GM23248 (cell line): ENCODE measurements around the gene TAS2R20. TPM values are rescaled to one million over a fixed set of nuclear protein-coding genes. Genes with fewer than 3 reads are reported as not detected.
"Not testable (repeated sequence)": the region's sequence is repeated elsewhere in the genome, so short reads cannot be mapped to it uniquely, and the experiment has no call there.

Source experiments
- DNase-seq: peaks from one replicate; pipeline ENCODE4 v3.0.0-alpha.2; 2015
- H2AFZ ChIP-seq: fragments of 200-600 bp; sonication (generic); 2 replicates; pipeline ENCODE4 v1.6.1; 2016; ENCODE audit warnings: antibody characterized with exemption
- H3F3A ChIP-seq: fragments of 200-600 bp; sonication (generic); 2 replicates; pipeline ENCODE4 v1.6.1; 2016; ENCODE audit warnings: mild to moderate bottlenecking, antibody characterized with exemption, mixed run types; ENCODE audit not compliant: insufficient read depth
- H3K27ac ChIP-seq: fragments of 200-600 bp; sonication (generic); 2 replicates; pipeline ENCODE4 v1.5.1; 2016; ENCODE audit warnings: mild to moderate bottlenecking
- H3K27me3 ChIP-seq: fragments of 200-600 bp; sonication (generic); replicated peaks from 2 replicates; pipeline ENCODE4 v1.6.1; 2016; ENCODE audit warnings: mild to moderate bottlenecking; ENCODE audit not compliant: insufficient read depth
- H3K36me3 ChIP-seq: fragments of 200-600 bp; sonication (generic); 2 replicates; pipeline ENCODE4 v1.6.1; 2016; ENCODE audit warnings: low read depth, mild to moderate bottlenecking
- H3K4me1 ChIP-seq: fragments of 200-600 bp; sonication (generic); 2 replicates; pipeline ENCODE4 v1.6.1; 2016; ENCODE audit warnings: mild to moderate bottlenecking; ENCODE audit not compliant: insufficient read depth
- H3K4me2 ChIP-seq: fragments of 200-600 bp; sonication (generic); one replicate; pipeline ENCODE4 v1.6.1; 2016; ENCODE audit warnings: mild to moderate bottlenecking; ENCODE audit not compliant: unreplicated experiment
- H3K4me3 ChIP-seq: fragments of 200-600 bp; sonication (generic); 2 replicates; pipeline ENCODE4 v1.5.1; 2016; ENCODE audit warnings: mild to moderate bottlenecking
- H3K79me2 ChIP-seq: fragments of 200-600 bp; sonication (generic); 2 replicates; pipeline ENCODE4 v1.6.1; 2016; ENCODE audit warnings: mild to moderate bottlenecking; ENCODE audit not compliant: insufficient read depth
- H3K9ac ChIP-seq: fragments of 200-600 bp; sonication (generic); 2 replicates; pipeline ENCODE4 v1.6.1; 2016; ENCODE audit warnings: mild to moderate bottlenecking
- H3K9me2 ChIP-seq: fragments of 200-600 bp; sonication (generic); 2 replicates; pipeline ENCODE4 v1.6.1; 2016; ENCODE audit warnings: mixed run types, mild to moderate bottlenecking, moderate library complexity; ENCODE audit not compliant: insufficient read depth
- H3K9me3 ChIP-seq: fragments of 200-600 bp; sonication (generic); one replicate; pipeline ENCODE4 v1.6.1; 2017; ENCODE audit warnings: low read depth
- H4K20me1 ChIP-seq: fragments of 200-600 bp; sonication (generic); 2 replicates; pipeline ENCODE4 v1.6.0; 2016; ENCODE audit not compliant: insufficient read depth
- EZH2 ChIP-seq: fragments of 200-600 bp; sonication (generic); IDR thresholded peaks from 2 replicates; pipeline ENCODE4 v1.6.1; 2018; ENCODE audit warnings: antibody characterized with exemption, mild to moderate bottlenecking; ENCODE audit not compliant: insufficient read depth, poor library complexity, severe bottlenecking
- EZH2phosphoT487 ChIP-seq: fragments of 200-600 bp; sonication (generic); IDR thresholded peaks from 2 replicates; pipeline ENCODE4 v1.6.1; 2018; ENCODE audit warnings: antibody characterized with exemption, moderate library complexity, mild to moderate bottlenecking, low read depth; ENCODE audit not compliant: insufficient read depth
- WGBS, 2 experiments: methylation state at CpG; one replicate each; pipeline ENCODE4 v1.1.6; 2015 to 2017; ENCODE audit warnings: low lambda C conversion rate in 2 of 2, low coverage in 1 of 2; ENCODE audit errors: missing lambda C conversion rate in 2 of 2; 5-methylcytosine and 5-hydroxymethylcytosine counted together
- in situ Hi-C: fragments of 300-500 bp; cut with MboI; formaldehyde crosslinking; loops from 2 replicates; pipeline ENCODE4 v1.15.0; 2020
- polyA plus RNA-seq: library from polyadenylated mRNA; unstranded; fragments of >200 nt; fragmentation: Nextera tagmentation; extraction: Ambion mirVana; gene quantifications from 2 replicates; pipeline ENCODE4 v1.2.1, GENCODE V29; 2016
- total RNA-seq: library from RNA; depleted of rRNA; stranded (reverse); fragments of >200 nt; shearing (Covaris generic); gene quantifications from 2 replicates; pipeline ENCODE4 v1.2.3, GENCODE V29; 2014; rRNA removed

The TAS2R20 gene
- total RNA-seq (1.8 and 2.5 TPM in 2 replicates), polyA plus RNA-seq (not detected in 2 replicates)

- no peak for DNase-seq
- H3K9me2 ChIP-seq = no peaks in the 10 kb centered on the region
- no peaks in the 10 kb centered on the region for H3K4me1 ChIP-seq
- in situ Hi-C loops = no loop called here
- H3K27ac ChIP-seq = no peak within 1 kb of the TSS
- no peaks in the 10 kb centered on the region for H3K27me3 ChIP-seq
- no peaks in the 10 kb centered on the region for H3K79me2 ChIP-seq
- TF ChIP-seq EZH2 (no peak), EZH2phosphoT487 (no peak)
- no peak within 1 kb of the TSS for H2AFZ ChIP-seq
- H4K20me1 ChIP-seq = no peaks in the 10 kb centered on the region
- H3K9me3 ChIP-seq = peaks cover 5% of the 10 kb centered on the region
- H3K4me2 ChIP-seq = no peak within 1 kb of the TSS
- peaks cover 6% of the 10 kb centered on the region; the same call in 1 of the 2 replicates for H3K36me3 ChIP-seq
- H3F3A ChIP-seq = no peaks in the 10 kb centered on the region
- no peak within 1 kb of the TSS for H3K4me3 ChIP-seq
- H3K9ac ChIP-seq = no peak within 1 kb of the TSS
Measured at GRCh38 chr12:10998204-10998603, at the start of gene TAS2R20. TAS2R20 (minus strand) TSS chr12:10998304; CDS start chr12:10997875, 429 bp downstream.

- WGBS, 2 experiments = 94 to 99% methylated on average over 2 of the region's 2 CpGs
- H4K20me1 ChIP-seq, H3F3A ChIP-seq, H2AFZ ChIP-seq, H3K36me3 ChIP-seq, DNase-seq, H3K9me2 ChIP-seq, H3K4me2 ChIP-seq, H3K9ac ChIP-seq, H3K27ac ChIP-seq, H3K9me3 ChIP-seq, H3K27me3 ChIP-seq, H3K4me3 ChIP-seq, in situ Hi-C loops: not testable (repeated sequence)
- Histone ChIP-seq H3K79me2 (peaks cover 37% of the 10 kb centered on the region), H3K4me1 (peaks cover 11% of the 10 kb centered on the region)
Measured at GRCh38 chr12:11041366-11041765, 43.3 kb upstream of the TAS2R20 start.

- no peaks in the 10 kb centered on the region for H4K20me1 ChIP-seq
- in situ Hi-C loops = no loop called here
- peaks cover 37% of the 10 kb centered on the region for H3K79me2 ChIP-seq
- H3K9me3 ChIP-seq = peaks cover 4% of the 10 kb centered on the region
- DNase-seq = peak; percentile 26
- H3K27ac ChIP-seq = peak overlapping the region; percentile 40
- H3K9me2 ChIP-seq = no peaks in the 10 kb centered on the region
- TF ChIP-seq EZH2 (no peak), EZH2phosphoT487 (no peak)
- no peak overlapping the region for H2AFZ ChIP-seq
- H3F3A ChIP-seq = peaks cover 8% of the 10 kb centered on the region; the same call in 1 of the 2 replicates
- H3K4me1 ChIP-seq = peaks cover 11% of the 10 kb centered on the region
- no peak overlapping the region for H3K9ac ChIP-seq
- no peaks in the 10 kb centered on the region for H3K27me3 ChIP-seq
- H3K4me2 ChIP-seq = peak overlapping the region; percentile 50
- 13 to 16% methylated on average over 1 of the region's 1 CpG for WGBS, 2 experiments
- H3K4me3 ChIP-seq = peak overlapping the region; percentile 29; the same call in 1 of the 2 replicates
- H3K36me3 ChIP-seq = no peaks in the 10 kb centered on the region
Measured at GRCh38 chr12:11040162-11040561, 42.1 kb upstream of the TAS2R20 start.

GRCh38 chr12:11039171-11039570, 41.1 kb upstream of the TAS2R20 start:
- no peak overlapping the region for H3K4me3 ChIP-seq
- in situ Hi-C loops = no loop called here
- no peak overlapping the region for H3K27ac ChIP-seq
- H2AFZ ChIP-seq = no peak overlapping the region
- no peaks in the 10 kb centered on the region for H3K9me2 ChIP-seq
- H3F3A ChIP-seq = peaks cover 8% of the 10 kb centered on the region; the same call in 1 of the 2 replicates
- H3K79me2 ChIP-seq = peaks cover 30% of the 10 kb centered on the region
- no peak overlapping the region for H3K9ac ChIP-seq
- TF ChIP-seq EZH2 (no peak), EZH2phosphoT487 (no peak)
- 68 to 72% methylated on average over 3 of the region's 3 CpGs for WGBS, 2 experiments
- H3K9me3 ChIP-seq = peaks cover 4% of the 10 kb centered on the region
- no peak overlapping the region for H3K4me2 ChIP-seq
- no peak for DNase-seq
- no peaks in the 10 kb centered on the region for H3K36me3 ChIP-seq
- peaks cover 11% of the 10 kb centered on the region for H3K4me1 ChIP-seq
- no peaks in the 10 kb centered on the region for H4K20me1 ChIP-seq
- no peaks in the 10 kb centered on the region for H3K27me3 ChIP-seq

- H2AFZ ChIP-seq, H3K4me1 ChIP-seq, in situ Hi-C loops, H3K4me3 ChIP-seq, DNase-seq, H3K9ac ChIP-seq, H3K27ac ChIP-seq, H3K4me2 ChIP-seq, H3K9me2 ChIP-seq, H3F3A ChIP-seq, H3K27me3 ChIP-seq, H4K20me1 ChIP-seq, H3K36me3 ChIP-seq, H3K79me2 ChIP-seq, H3K9me3 ChIP-seq: not testable (repeated sequence)
- 91 to 100% methylated on average over 1 of the region's 3 CpGs for WGBS, 2 experiments
Measured at GRCh38 chr12:11033959-11034358, 35.9 kb upstream of the TAS2R20 start.
